HG03378 (cell line): ENCODE results near the gene DSCAM.
"Not testable (repeated sequence)": the region's sequence is repeated elsewhere in the genome, so short reads cannot be mapped to it uniquely, and the experiment has no call there.

Source experiments
- ATAC-seq: cut with Tn5 transposase; IDR thresholded peaks from one replicate; pipeline ENCODE4 v1.9.1; 2021; ENCODE audit warnings: mild to moderate bottlenecking, moderate library complexity; ENCODE audit not compliant: unreplicated experiment

The DSCAM gene, protein sequence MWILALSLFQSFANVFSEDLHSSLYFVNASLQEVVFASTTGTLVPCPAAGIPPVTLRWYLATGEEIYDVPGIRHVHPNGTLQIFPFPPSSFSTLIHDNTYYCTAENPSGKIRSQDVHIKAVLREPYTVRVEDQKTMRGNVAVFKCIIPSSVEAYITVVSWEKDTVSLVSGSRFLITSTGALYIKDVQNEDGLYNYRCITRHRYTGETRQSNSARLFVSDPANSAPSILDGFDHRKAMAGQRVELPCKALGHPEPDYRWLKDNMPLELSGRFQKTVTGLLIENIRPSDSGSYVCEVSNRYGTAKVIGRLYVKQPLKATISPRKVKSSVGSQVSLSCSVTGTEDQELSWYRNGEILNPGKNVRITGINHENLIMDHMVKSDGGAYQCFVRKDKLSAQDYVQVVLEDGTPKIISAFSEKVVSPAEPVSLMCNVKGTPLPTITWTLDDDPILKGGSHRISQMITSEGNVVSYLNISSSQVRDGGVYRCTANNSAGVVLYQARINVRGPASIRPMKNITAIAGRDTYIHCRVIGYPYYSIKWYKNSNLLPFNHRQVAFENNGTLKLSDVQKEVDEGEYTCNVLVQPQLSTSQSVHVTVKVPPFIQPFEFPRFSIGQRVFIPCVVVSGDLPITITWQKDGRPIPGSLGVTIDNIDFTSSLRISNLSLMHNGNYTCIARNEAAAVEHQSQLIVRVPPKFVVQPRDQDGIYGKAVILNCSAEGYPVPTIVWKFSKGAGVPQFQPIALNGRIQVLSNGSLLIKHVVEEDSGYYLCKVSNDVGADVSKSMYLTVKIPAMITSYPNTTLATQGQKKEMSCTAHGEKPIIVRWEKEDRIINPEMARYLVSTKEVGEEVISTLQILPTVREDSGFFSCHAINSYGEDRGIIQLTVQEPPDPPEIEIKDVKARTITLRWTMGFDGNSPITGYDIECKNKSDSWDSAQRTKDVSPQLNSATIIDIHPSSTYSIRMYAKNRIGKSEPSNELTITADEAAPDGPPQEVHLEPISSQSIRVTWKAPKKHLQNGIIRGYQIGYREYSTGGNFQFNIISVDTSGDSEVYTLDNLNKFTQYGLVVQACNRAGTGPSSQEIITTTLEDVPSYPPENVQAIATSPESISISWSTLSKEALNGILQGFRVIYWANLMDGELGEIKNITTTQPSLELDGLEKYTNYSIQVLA (N-terminal part only)

DNA sequence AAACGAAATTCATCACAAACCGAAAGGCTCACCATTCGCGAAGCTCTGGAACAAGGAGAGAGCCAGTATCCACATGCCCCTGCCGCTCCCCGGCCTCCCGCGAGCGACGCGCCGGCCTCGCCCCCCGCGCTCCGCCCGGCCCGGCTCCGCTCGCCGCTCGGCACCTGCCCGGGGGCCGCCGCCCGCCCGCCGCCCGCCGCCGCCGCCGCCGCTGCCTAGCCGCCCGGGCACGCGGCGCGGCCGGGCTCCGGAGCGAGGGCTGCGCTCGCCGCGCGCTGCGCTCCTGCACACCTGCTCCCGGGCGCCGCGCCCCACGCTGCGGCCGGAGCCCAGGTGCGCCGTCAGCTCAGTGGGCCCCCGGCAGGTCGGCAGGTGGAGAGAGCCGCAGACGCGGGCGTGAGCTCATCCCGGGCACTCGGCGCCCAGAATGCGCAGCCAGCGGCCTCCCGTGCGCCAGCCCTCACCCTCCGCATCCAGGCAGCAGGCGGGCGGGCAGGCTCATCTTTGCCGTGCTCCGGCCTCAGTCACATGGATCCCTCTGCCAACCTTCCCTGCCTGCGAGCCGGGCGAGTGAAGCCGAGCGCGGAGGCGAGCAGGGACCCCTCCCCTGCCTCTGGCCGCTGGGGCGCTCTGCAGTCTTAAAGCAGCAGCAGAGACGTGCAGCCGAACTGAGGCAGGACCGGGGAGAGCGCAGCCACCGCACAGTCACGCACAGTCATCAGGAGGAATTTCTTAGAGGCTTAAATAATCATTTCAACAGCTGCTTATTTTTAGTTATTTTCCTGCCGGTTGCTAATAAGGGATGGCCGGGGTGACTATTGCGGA is at the start of gene DSCAM:
Gene DSCAM (minus strand): TSS at position 572 of the 825 bp plus-strand sequence. CDS start 497 bp downstream, at position 75.
- no peak for ATAC-seq

DNA sequence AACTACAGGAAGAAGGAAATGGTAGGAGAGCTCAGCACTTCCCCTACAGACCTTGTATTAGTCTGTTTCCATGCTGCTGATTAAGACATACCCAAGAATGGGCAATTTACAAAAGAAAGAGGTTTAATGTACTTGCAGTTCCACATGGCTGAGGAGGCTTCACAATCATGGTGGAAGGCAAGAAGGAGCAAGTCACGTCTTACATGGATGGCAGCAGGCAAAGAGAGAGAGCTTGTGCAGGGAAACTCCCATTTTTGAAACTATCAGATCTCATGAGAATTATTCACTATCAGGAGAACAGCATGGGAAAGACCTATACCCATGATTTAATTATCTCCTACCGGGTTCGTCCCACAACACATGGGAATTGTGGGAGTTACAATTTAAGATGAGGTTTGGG is 48.7 kb upstream of the DSCAM start:
- not testable (repeated sequence) for ATAC-seq

DNA sequence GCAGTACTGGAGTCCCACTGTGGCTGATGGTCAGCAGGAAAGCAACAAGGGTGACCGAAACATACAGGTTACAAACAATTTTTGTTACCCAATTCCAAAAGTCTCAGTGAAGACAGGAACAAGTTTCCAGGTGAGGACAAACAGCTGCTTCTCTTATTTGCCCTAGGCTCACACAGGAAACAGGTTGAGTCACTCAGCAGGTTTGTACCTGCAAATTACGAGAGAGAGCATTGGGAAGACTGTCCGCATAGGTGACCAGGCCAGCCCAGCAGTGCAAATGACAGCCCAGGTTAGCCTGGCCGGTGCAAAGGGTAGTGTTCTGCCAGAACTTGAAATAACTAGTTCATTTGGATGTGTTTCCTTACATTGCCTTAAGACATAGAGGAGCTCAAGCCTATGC is 40.0 kb upstream of the DSCAM start:
- no peak for ATAC-seq

DNA sequence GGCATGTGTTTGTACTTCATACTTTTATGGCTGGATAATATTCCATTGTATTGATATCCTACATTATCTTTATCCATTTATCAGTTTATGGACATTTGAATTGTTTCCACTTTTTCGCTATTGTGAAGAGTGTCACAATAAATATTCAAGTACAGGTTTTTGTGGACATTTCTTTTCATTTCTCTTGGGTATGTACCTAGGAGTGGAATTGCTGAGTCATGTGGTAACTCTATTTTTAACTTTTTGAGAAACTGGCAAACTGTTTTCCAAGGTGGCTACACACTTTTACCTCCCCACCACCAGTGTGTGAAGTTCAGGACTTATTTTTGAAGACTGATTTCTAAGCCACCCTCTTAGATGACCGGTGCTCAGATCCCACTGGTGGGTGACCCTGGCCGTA is 39.0 kb upstream of the DSCAM start:
- ATAC-seq = no peak

DNA sequence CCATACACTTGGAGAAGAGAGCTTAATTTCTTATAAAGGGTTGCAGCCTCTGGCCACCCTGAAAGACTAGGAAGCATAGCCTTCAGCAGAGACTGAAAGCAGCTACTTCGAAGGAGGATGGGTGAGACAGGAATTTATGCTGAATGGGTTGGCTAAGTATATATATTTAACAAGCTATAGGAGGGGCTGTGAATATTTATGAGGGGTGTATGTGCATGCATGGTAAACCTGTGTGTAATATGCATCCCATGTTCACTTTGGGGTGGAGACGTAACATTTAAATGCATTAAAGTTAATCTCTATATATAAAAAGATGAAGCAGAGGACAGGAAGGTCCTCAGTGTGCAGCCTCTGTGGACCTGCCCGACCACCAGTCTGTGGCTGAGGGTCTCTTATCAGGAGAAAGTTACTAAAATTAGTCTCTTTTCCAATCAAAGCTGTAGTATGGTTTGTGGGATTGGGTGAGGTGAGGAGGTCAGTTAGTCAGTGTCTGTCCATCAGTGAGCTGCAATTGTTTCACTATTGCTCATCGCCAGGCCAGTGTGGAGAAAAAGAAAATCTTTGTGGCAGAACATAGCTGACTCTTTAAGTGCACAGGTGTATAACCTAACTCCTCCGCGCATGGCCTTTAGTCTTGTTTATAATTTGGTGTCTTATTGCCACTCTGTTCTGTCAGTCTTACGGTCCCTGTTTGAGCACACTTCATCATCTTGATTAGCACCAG is 35.4 kb upstream of the DSCAM start:
- ATAC-seq = no peak

DNA sequence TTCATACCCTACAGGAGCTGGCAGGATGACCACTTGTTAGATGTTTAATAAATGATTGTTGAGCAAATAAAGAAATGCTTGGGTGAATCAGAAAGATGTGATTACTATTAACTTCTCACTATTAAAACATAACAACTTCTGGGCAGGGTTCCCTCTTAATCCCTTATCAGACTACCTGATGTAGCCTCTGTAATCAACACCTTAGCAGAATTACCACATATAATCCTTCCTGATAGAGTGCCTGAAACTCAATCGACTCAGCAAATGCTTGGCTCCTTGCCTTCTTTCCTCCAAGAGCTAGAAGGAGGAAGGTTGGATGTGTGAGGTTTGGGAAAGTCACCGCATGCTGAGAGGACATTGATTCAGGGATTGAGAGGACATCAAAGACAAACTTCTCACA is 34.8 kb upstream of the DSCAM start:
- no peak for ATAC-seq

DNA sequence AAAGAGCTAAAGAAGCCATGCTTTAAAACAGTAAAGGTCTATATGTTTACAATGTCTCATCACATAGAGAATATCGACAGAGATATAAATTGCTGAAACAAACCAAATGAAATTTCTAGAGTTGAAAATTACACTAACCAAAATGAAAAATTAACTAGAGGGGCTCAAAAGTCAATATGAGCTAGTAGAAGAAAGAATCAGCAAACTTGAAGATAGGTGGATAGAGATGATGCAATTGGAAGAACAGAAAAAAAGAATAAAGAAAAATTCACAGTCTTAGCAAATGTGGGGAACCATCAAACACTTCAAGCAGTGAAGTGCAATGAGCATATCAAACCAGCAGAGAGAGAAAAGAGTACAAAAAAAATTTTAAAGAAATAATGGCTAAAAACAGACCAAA is 24.1 kb upstream of the DSCAM start:
- no peak for ATAC-seq

DNA sequence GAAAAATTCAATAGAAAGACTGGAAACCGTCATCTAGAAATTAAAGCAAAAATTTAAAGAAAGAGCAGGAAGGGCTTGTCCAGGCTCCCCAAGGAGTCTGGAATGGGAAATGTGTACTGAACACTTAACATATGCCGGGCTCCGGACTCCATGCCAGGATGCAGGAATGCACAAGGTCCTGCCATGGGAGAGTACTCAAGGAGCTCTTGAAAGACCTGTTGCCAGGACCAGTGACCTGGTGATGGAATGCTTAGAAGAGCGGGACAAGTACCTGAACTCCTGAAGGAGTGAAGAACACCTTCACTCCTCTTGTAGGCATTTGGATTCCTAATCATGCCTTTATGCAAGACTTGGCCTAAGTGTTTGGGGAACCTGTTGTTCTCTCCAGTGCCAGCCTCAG is 16.9 kb upstream of the DSCAM start:
- no peak for ATAC-seq

DNA sequence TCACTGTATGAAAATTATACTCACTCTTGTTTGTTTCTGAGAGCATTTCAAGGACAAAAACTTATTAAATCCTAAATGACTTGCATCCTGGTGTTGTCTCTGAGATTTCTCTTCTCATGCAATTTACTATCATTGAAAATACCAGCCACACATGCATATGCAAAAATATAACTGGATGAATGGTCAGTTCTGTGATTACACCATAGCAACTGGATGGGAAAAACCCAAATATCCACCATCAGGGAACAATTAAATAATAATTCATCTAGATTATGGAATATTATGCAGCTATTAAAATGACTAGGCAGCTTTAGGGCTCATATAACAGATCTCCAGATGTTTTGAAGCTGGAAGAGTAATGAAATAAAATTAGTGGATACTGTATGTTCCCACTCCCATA is 11.6 kb upstream of the DSCAM start:
- ATAC-seq = no peak

DNA sequence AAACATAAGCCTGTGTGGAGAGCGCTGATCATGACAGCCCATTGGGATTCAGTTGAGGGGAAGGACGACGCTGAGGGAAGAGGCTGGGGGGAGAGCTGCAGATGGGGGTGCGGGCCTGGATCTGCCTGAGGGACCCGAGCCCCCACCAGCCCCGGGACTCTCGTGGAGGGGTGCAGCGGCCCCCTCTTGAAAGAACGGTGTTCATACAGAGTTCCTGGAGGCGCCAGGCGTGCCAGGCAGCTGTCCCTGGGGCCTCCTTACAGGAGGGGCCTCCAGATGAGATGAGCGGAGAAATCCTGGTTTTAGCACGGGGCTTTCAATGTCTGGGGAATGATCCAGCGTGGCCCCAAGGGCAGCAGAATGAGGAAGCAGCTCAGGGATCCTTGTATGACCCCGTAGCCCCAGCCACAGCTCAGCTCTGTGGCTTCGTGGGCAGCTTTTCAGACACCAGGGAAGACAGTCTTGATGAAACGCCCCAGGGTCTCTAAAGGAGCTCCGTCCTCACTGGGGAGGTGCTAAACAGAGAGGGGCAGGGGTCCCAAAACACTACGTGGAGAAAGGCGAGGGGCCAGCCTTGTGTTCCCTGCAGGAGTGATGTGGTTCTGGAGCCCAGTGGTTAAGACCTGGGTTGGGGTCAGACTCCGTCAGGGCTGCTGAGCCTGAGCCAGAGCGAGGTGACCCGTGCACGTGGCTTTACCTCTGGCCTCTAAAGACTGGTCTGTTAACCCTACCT is 7.2 kb upstream of the DSCAM start:
- ATAC-seq = no peak

DNA sequence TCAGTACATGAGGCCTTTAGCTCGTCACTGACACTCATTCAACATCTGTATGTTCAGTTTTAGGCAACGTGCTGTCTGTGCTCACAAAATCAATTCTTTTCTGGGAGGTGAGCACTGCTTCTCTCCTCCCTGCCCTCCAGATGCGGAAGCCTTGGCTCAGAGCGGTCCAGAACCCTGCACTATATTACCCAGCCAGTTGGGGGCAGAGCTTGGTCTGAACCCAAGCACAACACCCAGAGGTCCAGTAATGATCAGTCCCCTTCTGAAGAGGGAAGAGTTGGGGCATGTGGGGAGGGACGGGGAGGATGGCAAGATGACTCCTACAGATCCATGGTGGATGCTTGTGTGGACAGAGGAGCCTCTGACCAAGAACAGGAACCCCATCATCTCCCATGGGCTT is 5.6 kb upstream of the DSCAM start:
- ATAC-seq = no peak

DNA sequence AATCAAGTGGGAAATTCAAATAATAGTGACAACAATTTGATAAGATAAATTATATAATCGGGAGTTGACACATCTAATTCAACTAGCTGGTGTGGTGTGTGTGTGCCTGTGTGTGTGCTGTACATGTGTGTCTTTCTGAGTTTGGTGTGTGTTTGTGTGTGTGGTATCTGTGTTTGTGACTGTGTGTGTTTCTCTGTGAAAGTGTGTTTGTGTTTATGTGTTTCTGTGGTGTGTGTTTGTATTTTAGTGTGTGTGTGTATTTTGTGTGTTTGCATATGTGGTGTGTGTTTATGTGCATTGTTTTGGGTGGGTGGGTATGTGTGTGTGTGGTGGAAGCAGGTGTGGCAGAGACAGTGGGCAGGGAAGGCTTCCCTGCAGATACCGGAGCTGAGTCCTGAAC is 4.8 kb upstream of the DSCAM start:
- ATAC-seq = no peak

DNA sequence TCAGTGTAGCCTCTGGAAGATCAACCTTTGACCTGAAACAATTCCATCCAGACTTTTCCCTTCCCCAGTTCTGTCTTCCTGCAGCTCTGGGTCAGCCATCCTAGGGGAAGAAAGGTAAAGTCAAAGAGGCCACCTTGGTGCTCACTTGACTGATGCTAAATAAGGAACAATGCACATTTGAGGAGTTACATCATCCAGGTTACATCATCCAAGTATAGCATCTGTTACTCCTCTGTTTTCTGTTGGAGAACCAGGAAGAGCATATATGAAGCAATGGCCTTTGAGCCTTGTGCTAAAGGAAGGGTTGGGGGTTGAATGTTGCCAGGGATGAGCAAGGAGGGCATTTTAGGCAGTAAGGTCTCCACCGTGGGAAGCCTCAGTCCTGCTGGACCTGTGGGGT is 3.1 kb upstream of the DSCAM start:
- no peak for ATAC-seq

DNA sequence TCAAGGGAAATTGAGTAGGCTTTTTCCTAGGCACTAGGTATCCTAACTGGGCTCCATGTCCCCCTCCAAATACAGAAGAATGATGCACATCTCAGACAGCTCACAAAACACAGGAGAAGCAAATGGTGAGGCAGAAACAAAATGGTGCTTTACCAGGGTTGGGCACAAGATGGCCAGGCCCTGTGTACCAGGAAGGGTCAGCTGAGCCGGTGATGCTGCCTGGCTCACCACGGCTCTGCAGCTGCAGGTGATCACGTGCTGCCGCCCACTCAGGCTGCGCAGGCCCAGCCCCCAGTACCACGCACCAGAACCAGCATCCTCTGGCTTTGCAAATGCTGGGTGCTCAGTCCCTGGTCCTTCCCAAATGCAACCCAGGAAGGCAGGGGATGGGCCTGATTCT is 993 bp upstream of the DSCAM start:
- ATAC-seq = no peak

DNA sequence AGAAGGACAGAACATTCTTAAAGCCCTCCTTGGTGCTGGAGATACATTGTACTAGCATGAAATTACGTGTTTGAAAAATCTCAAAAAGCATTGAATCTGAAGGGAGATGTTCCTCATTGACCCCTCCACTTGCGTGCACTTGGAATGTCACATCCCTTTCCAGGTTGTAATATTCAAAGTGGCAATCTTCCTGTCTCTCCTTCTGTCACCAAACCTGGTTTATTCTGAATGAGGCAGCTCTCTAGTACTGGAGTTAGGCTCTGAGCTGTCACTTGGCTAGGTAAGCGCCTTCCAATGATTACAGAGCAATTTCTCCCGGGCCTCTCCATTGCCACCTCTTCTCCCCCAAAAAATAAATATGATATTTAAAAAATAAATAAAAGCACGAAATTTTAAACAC is 855 bp downstream of the DSCAM start:
- no peak for ATAC-seq

DNA sequence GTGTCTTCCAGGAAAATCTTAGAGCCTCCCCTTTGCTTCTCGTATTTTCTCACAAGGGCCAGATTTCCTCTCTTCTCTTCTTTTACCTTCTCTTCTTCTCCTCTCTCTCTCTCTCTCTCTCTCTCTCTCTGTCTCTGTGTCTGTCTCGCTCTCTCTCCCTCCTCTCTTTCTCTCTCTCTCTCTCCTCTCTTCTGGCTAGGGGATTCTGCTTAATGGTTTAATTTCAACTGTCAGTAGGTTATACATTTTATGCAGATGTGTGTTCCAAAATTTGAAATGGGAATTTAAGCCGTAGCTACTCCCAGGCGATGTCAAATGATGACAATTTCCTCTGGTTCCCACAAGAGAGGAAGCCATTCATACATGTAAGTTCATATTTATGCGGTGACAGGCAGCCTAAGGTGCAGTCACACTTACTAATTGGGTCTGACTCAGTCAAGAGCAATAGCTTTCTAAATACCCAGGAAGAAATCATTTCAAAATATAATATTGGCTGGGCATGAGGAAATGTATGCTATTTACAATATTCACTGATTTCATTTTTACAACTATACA is 1.4 kb downstream of the DSCAM start:
- ATAC-seq = no peak

DNA sequence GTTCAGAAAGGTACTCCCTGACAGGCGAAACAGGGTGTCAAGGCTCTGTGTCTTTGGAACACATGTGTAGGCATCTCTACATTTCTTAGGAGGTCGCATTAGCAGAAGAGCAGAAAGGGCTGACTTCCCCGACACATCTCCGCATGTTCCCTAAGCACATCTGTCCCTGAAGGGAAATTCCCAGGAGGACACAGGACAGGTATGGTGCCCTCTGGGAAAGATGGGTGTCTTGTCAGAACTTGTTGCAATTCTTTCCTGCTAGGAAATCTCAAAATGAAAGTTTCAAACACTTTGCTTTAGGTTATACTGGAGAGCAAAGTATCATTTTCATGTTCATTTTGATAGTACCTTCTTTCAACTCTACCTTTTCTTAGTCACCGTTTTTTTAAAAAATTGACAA is 2.0 kb downstream of the DSCAM start:
- ATAC-seq = no peak

DNA sequence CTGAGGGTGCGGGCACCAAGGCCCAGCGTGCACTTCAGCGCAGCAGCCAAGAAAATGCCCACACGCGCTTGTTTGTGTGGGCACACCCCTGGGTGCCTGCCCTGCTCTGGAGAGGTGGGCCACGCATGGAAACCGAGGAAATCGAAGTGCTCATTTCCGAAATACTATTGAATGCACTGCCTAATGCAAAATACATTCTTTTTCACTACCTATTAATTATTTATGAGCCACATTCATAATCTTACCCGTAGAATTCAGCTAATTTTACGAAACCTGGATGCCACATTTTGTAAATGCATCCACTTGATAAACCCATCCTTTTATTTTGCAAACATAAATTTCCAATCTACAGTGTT is 4.8 kb downstream of the DSCAM start:
- no peak for ATAC-seq

DNA sequence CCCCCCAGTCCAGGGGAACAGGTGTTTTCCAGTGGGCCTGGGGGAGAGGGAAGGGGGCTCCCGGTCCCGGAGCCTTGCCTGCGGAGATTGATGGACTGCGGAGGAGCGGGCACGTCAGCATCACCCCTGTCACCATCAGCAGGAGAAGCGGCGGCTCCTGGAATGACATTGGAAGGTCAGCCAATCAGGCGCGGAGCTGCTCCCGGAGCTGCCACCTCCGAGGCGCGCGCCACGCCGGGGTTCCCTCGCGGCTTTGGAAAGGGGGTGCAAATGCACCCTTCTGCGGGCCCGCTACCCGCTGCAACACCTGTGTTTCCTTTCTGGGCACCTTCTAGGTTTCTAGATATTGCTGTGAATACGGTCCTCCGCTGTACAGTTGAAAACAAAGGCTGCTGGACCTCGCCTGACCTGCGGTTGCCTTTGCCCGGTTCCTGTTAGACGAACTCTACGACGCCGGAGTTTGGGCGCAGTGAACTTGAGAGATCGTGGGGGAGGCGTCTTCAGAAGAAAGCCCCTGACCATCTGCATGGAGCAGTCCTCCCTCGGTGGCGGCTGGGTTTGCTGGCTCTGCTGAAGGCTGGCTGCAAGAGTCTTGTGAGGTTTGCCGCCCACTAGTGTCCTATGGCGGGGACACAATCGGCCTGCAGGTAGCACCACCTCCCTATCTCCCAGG is 5.3 kb downstream of the DSCAM start:
- no peak for ATAC-seq
